NB4 (cell line): ENCODE results near the gene PLEKHG4B.

Source experiments
- MYC ChIP-seq: IDR thresholded peaks from 2 replicates; pipeline ENCODE4 v1.6.1; 2011; ENCODE audit warnings: low read depth, low read length
- POLR2A ChIP-seq: IDR thresholded peaks from 2 replicates; pipeline ENCODE4 v1.6.1; 2011; ENCODE audit warnings: mild to moderate bottlenecking; ENCODE audit not compliant: insufficient read length; ENCODE audit errors: extremely low read depth
- TF ChIP-seq, protein P1 (sequence below): IDR thresholded peaks from one replicate; pipeline ENCODE4 v1.5.1; 2012; ENCODE audit warnings: low read depth, low read length
- TF ChIP-seq, protein P2 (sequence below): IDR thresholded peaks from 2 replicates; pipeline ENCODE4 v1.6.1; 2011; ENCODE audit warnings: low read depth, low read length

DNA sequence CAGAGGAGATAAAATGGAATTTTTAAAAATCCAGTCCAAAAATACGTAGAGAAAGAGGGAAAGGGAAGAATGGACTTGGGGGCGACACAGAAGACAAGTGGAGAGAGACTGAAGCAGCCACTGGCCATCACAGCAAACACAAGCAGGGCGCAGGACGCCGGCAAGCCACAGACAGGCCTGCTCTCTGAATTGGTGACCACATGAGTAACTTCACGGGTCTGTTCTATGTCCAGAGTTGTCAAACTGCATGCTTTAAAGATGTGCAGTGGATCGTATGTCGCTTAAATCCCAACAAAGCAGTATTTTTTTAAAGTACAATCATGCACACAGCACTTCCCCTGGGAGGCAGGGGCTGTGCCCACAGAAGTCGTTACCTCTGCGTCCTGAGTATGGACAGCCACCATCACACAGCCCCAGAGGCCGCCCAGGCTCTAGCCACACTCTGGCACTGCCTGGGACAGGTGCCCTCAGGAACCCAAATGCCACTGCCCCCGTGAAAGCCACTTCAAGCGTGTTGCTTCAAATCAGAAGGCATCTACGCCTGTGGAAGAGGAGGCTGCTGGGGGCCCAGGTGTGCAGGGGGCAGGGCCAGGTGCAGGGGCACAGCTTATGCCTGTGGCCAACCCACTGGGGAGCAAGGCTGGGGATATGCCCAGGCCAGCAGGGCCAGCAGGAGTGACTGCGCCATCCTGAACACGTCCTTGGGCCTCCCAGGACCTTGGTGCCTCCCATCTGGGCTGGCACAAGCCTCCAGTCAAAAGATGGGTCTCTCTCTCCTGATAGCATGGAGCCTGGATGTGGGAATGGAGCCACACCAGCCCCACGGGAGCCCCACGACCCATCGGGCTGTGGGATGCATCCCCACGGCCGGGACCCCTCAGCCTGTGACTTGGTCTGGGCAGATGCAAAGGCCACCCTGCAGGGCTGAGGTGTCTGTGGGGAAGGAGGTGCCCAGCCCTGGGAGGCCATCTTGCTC, 93.4 kb downstream of the PLEKHG4B start:
- TF ChIP-seq, protein P1, sequence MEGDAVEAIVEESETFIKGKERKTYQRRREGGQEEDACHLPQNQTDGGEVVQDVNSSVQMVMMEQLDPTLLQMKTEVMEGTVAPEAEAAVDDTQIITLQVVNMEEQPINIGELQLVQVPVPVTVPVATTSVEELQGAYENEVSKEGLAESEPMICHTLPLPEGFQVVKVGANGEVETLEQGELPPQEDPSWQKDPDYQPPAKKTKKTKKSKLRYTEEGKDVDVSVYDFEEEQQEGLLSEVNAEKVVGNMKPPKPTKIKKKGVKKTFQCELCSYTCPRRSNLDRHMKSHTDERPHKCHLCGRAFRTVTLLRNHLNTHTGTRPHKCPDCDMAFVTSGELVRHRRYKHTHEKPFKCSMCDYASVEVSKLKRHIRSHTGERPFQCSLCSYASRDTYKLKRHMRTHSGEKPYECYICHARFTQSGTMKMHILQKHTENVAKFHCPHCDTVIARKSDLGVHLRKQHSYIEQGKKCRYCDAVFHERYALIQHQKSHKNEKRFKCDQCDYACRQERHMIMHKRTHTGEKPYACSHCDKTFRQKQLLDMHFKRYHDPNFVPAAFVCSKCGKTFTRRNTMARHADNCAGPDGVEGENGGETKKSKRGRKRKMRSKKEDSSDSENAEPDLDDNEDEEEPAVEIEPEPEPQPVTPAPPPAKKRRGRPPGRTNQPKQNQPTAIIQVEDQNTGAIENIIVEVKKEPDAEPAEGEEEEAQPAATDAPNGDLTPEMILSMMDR: no peak
- TF ChIP-seq, protein P2, sequence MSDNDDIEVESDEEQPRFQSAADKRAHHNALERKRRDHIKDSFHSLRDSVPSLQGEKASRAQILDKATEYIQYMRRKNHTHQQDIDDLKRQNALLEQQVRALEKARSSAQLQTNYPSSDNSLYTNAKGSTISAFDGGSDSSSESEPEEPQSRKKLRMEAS: no peak
- TF ChIP-seq POLR2A: no peak
- no peak for TF ChIP-seq MYC
